AG04450 (cell line): Measurements from ENCODE around the gene FREM2. TPM values are rescaled to one million over a fixed set of nuclear protein-coding genes. Genes with fewer than 3 reads are reported as not detected.

Experiments used
- CTCF ChIA-PET: fragments of 300-600, 350-600 bp; formaldehyde crosslinking; extraction: SDS; loops from one replicate; lab custom pipeline; 2022; ENCODE audit warnings: antibody characterized with exemption, inconsistent platforms; lab: Charles Lee
- POLR2A ChIA-PET: fragments of 350-600 bp; formaldehyde crosslinking; extraction: SDS; loops from one replicate; lab custom pipeline; 2021; ENCODE audit warnings: antibody characterized with exemption, inconsistent platforms; lab: Yijun Ruan, JAX
- DNase-seq: peaks from one replicate; pipeline ENCODE4 v3.0.0-alpha.2; 2011; ENCODE audit warnings: low read depth, low spot score
- H3K27ac ChIP-seq: one replicate; pipeline ENCODE4 v1.5.1; 2012; ENCODE audit warnings: low read depth, low read length, control low read depth
- H3K27me3 ChIP-seq: one replicate; pipeline ENCODE4 v1.6.0; 2012; ENCODE audit warnings: low read length; ENCODE audit not compliant: control insufficient read depth, insufficient read depth
- H3K4me3 ChIP-seq: 2 replicates; pipeline ENCODE4 v1.5.1; 2011; ENCODE audit warnings: mild to moderate bottlenecking, low read depth, low read length, control low read depth
- H3K9me3 ChIP-seq: 2 replicates; pipeline ENCODE4 v1.5.1; 2012; ENCODE audit warnings: low read length; ENCODE audit not compliant: control insufficient read depth, insufficient read depth
- polyA plus RNA-seq: library from polyadenylated mRNA; depleted of rRNA; stranded (reverse); fragments of >200 nt; gene quantifications from 2 replicates; pipeline ENCODE4 v1.2.3, GENCODE V29; 2011
- TF ChIP-seq, protein P1 (sequence below): IDR thresholded peaks from 2 replicates; pipeline ENCODE4 v1.5.1; 2011; ENCODE audit warnings: low read depth, low read length, control low read depth, inconsistent platforms

Gene FREM2
- polyA plus RNA-seq, 1 experiment: not detected

DNA sequence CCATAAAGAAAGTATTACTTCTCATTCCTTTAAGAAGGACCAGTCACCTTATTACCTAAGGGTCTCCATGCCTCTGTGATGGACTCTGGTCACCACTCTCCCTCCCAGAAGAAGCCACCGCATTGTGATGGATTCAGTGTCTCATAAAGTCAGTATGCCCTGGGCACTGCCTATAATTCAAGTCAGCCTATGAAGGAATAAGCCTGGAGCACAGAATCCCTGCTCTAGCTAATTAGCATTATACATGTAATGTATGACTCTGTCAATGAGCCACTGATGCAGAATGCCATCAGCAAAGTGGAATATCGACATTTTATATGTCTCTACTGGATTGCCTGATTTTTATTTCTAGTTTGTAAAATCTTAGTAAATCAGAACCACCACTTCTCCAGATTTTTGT lies 14.9 kb upstream of the FREM2 start:
- H3K4me3 ChIP-seq: no peak overlapping the region
- ChIA-PET CTCF (no interaction called here), POLR2A (no interaction called here)
- DNase-seq: no peak
- H3K9me3 ChIP-seq: no peaks in the 10 kb centered on the region
- TF ChIP-seq, protein P1, sequence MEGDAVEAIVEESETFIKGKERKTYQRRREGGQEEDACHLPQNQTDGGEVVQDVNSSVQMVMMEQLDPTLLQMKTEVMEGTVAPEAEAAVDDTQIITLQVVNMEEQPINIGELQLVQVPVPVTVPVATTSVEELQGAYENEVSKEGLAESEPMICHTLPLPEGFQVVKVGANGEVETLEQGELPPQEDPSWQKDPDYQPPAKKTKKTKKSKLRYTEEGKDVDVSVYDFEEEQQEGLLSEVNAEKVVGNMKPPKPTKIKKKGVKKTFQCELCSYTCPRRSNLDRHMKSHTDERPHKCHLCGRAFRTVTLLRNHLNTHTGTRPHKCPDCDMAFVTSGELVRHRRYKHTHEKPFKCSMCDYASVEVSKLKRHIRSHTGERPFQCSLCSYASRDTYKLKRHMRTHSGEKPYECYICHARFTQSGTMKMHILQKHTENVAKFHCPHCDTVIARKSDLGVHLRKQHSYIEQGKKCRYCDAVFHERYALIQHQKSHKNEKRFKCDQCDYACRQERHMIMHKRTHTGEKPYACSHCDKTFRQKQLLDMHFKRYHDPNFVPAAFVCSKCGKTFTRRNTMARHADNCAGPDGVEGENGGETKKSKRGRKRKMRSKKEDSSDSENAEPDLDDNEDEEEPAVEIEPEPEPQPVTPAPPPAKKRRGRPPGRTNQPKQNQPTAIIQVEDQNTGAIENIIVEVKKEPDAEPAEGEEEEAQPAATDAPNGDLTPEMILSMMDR: no peak
- no peak overlapping the region for H3K27ac ChIP-seq
- H3K27me3 ChIP-seq: no peaks in the 10 kb centered on the region

DNA sequence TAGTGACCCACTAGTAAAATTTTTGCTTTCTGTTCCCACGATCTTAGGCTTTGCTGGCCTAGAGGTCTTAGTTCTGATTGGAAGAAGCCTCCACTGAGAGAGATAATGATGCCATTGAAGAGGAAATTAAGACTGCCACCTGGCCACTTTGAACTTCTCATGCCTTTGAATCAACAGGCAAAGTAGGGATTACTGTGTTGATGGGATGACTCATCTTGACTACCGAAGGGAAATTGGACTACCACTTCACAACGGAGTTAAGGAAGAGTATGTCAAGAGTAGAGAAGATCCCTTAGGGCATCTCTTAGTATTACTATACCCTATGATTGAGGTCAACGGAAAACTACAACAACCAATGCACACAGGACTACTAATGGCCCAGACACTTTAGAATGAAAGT lies 12.7 kb upstream of the FREM2 start:
- no peaks in the 10 kb centered on the region for H3K9me3 ChIP-seq
- no peak overlapping the region for H3K27ac ChIP-seq
- no peaks in the 10 kb centered on the region for H3K27me3 ChIP-seq
- no peak for DNase-seq
- POLR2A ChIA-PET: no interaction called here
- H3K4me3 ChIP-seq: no peak overlapping the region
- CTCF ChIA-PET: no interaction called here
- TF ChIP-seq, protein P1: no peak

DNA sequence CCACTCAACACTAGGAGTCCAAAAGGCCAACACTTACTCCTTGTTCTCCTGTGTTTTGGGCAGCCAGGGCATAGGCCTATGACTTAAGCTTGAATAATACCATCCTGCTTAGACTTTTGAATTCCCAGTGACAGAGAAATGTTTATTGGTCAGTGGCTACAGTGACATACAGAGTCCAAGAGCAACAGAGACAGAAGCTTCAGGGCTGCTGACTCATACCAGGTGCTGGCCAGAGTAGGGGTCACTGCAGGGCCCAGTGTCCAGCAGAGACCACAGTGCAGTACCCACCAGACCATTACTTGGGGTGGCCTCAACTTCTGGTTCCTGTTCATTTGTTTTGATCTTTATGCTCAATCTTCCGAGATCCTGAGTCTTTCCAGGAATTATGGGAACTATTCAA lies 6.0 kb upstream of the FREM2 start:
- H3K27me3 ChIP-seq: no peaks in the 10 kb centered on the region
- no peak overlapping the region for H3K27ac ChIP-seq
- TF ChIP-seq, protein P1: no peak
- DNase-seq: no peak
- H3K9me3 ChIP-seq: no peaks in the 10 kb centered on the region
- ChIA-PET POLR2A (no interaction called here), CTCF (no interaction called here)
- H3K4me3 ChIP-seq: no peak overlapping the region

DNA sequence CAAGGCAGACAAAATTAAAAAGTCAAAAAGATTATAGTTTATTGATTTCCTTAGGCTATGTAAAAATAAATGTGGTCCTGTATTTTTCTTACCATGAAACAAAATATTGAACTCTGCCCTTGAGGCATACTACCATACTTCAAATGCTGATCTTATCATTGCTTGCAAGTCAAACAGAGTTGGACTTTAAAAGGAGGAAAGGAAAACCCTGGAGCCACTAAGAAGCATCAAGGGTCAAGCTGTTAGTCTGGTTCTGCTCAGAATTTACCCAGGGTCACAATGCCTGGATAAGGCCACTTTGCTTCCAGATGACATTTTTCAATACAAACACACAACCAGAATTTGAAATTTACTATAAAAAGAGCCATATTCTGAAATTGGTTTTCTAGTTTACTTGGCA lies 2.2 kb upstream of the FREM2 start:
- Histone ChIP-seq H3K9me3 (no peaks in the 10 kb centered on the region; the same call in 1 of the 2 replicates), H3K4me3 (no peak overlapping the region), H3K27me3 (peaks cover 21% of the 10 kb centered on the region), H3K27ac (no peak overlapping the region)
- TF ChIP-seq, protein P1: no peak
- no peak for DNase-seq
- POLR2A ChIA-PET: no interaction called here
- CTCF ChIA-PET: no interaction called here

DNA sequence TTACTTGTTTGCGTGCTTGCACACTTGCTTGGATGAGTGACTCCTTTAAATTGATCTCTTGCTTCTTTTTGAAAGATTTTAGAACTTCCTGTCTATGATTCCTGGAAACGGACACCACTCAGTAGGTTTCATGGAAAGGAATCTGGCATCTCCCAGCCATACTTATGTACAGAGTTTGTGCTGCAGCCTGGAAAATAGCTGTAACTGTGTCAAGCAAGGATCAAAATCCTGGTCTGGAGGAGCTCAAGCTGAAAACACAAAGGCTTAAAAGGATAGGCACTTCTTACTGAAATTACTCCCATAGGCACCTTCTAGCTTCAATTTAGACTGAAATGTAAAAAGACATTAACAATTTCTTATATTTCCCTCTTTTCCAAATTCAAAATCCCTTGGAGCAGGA lies 1.4 kb upstream of the FREM2 start:
- TF ChIP-seq, protein P1: no peak

More for the DNA sequence above, 1.4 kb upstream of the FREM2 start:
- Histone ChIP-seq H3K27me3 (peaks cover 21% of the 10 kb centered on the region), H3K9me3 (no peaks in the 10 kb centered on the region; the same call in 1 of the 2 replicates), H3K27ac (no peak overlapping the region), H3K4me3 (no peak overlapping the region)
- no peak for DNase-seq
- CTCF ChIA-PET: no interaction called here
- POLR2A ChIA-PET: no interaction called here
